ENCODE data around the gene NUDCD3. TPM values are rescaled to one million over a fixed set of nuclear protein-coding genes. Genes with fewer than 3 reads are reported as not detected.

Gene NUDCD3
- total and polyA plus RNA-seq, 2 of the 8 experiments (the other 6 are each of a cell fraction or from before 2014, with no cell fraction given) = 35.2 to 93.7 TPM

DNA sequence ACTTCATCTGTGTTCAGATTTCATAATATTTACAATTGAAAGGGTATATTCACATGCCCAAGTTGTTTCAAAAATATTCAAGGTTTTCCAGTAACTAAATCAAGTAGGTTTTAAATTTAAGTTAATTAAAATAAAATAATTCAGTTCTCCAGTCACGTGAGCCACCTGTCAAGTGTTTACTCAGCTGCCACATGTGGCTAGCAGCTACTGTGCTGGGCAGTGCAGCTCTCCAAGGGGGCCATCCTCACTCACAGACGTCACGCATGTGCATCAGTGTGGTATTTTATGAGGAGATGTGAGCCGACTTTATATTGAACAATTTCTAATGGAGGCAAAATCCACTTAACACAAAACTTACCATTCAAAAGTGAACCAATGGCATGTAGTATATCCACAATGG, 95.4 kb downstream of the NUDCD3 start:
- Histone ChIP-seq H3K79me2 (ENCODE audit: control insufficient read depth in 1 of 2, insufficient read depth in 2 of 2, low read length in 2 of 2) (no peaks in the 10 kb centered on the region), H3K56ac (replicated peaks; ENCODE audit: insufficient read length, low read depth, low read length) (no peak overlapping the region), H3K4me2 (ENCODE audit: insufficient read depth in 1 of 2, low read depth in 2 of 2, low read length in 2 of 2) (no peak overlapping the region), H3K4me1 (replicated peaks in 1 of 4; ENCODE audit: control insufficient read depth in 3 of 4, insufficient read depth in 4 of 4, low read length in 3 of 4) (no peaks in the 10 kb centered on the region; a peak in 2 of 7 replicates), H3K9ac (replicated peaks in 1 of 4; ENCODE audit: extremely low read depth in 1 of 4, low read depth in 3 of 4, low read length in 3 of 4) (no peak overlapping the region), H3K4ac (replicated peaks; ENCODE audit: insufficient read length, low read depth, low read length) (no peak overlapping the region), H3K18ac (ENCODE audit: extremely low read depth, low read length) (no peak overlapping the region), H4K8ac (ENCODE audit: extremely low read depth, insufficient read depth, low read length) (no peak overlapping the region), H2AFZ (ENCODE audit: low read length) (no peak overlapping the region), H3K23ac (ENCODE audit: insufficient read length) (no peak overlapping the region), H3K27ac (ENCODE audit: low read depth, low read length) (no peak overlapping the region), H3K23me2 (ENCODE audit: low read depth, low read length) (no peaks in the 10 kb centered on the region), H3K4me3 (ENCODE audit: extremely low read depth in 1 of 4, insufficient read depth in 2 of 4, low read depth in 3 of 4, low read length in 4 of 4) (no peak overlapping the region), H3K14ac (ENCODE audit: insufficient read length) (peak overlapping the region; percentile 43), H4K91ac (replicated peaks; ENCODE audit: insufficient read length, low read length) (no peak overlapping the region), H3K9me3 (ENCODE audit: insufficient read depth in 2 of 2, low read depth in 1 of 2, low read length in 1 of 2) (no peaks in the 10 kb centered on the region), H2BK12ac (ENCODE audit: low read depth, low read length) (no peak overlapping the region), H4K5ac (ENCODE audit: insufficient read length, low read depth, low read length) (no peak overlapping the region), H2BK120ac (replicated peaks; ENCODE audit: low read depth, low read length) (no peak overlapping the region), H2AK5ac (ENCODE audit: low read depth, low read length) (no peak overlapping the region), H3K79me1 (ENCODE audit: low read depth, low read length) (peaks cover 3% of the 10 kb centered on the region; the same call in 1 of the 2 replicates), H2BK15ac (ENCODE audit: low read length) (no peak overlapping the region), H4K20me1 (replicated peaks in 1 of 2; ENCODE audit: control insufficient read depth in 1 of 2, insufficient read depth in 2 of 2, low read length in 2 of 2) (peaks cover 0 to 11% of the 10 kb centered on the region in 2 experiments), H3K27me3 (replicated peaks in 1 of 4; ENCODE audit: control insufficient read depth in 3 of 4, extremely low read depth in 1 of 4, insufficient read depth in 3 of 4, low read length in 3 of 4) (no peaks in the 10 kb centered on the region), H2BK20ac (ENCODE audit: low read length) (no peak overlapping the region), H2BK5ac (ENCODE audit: low read depth, low read length) (no peak overlapping the region), H3K36me3 (ENCODE audit: control insufficient read depth in 2 of 4, insufficient read depth in 4 of 4, low read length in 3 of 4) (peaks cover 0 to 9% (median 3%) of the 10 kb centered on the region in 4 experiments; a peak in 4 of 8 replicates)
- CTCF ChIA-PET (ENCODE audit: partially characterized antibody) = no interaction called here
- WGBS, 2 experiments (ENCODE audit: extremely low coverage in 1 of 2, insufficient coverage in 1 of 2, insufficient read length in 1 of 2, insufficient replicate concordance in 2 of 2, low coverage in 1 of 2, low lambda C conversion rate in 2 of 2, missing lambda C conversion rate in 1 of 2) = 93% methylated on average over 4 of the region's 4 CpGs; no CpG with 5 or more reads in 1 of the 2 experiments
- POLR2A ChIA-PET (ENCODE audit: partially characterized antibody) = no interaction called here
- TF ChIP-seq CBX5 (IDR thresholded peaks at IDR 0.05; ENCODE audit: low read depth, low read length) = no peak
- TF ChIP-seq CTBP2 (IDR thresholded peaks at IDR 0.05; ENCODE audit: borderline replicate concordance, insufficient read depth, insufficient read length, low read length) = no peak
- no peak for TF ChIP-seq HDAC6 (IDR thresholded peaks at IDR 0.05; ENCODE audit: low read depth, low read length)
- TF ChIP-seq EP300 (IDR thresholded peaks at IDR 0.05; ENCODE audit: borderline replicate concordance in 1 of 2, low read depth in 2 of 2, low read length in 2 of 2) = no peak
- no peak for TF ChIP-seq SP1 (IDR thresholded peaks at IDR 0.05; ENCODE audit: low read depth, low read length)
- TF ChIP-seq JUND (IDR thresholded peaks at IDR 0.05; ENCODE audit: low read length) = no peak
- no peak for TF ChIP-seq SAP30 (IDR thresholded peaks at IDR 0.05; ENCODE audit: insufficient read depth, insufficient replicate concordance, low read length)
- TF ChIP-seq BACH1 (IDR thresholded peaks at IDR 0.05; ENCODE audit: low read length) = no peak
- TF ChIP-seq KDM5A (IDR thresholded peaks at IDR 0.05; ENCODE audit: low read length) = no peak
- no peak for TF ChIP-seq RFX5 (IDR thresholded peaks at IDR 0.05; ENCODE audit: borderline replicate concordance, low read depth, low read length)
- TF ChIP-seq POU5F1 (IDR thresholded peaks at IDR 0.05; ENCODE audit: low read depth, low read length) = no peak
- no peak for TF ChIP-seq GABPA (IDR thresholded peaks at IDR 0.05; ENCODE audit: borderline replicate concordance, insufficient read depth, low read length)
- no peak for TF ChIP-seq BCL11A (IDR thresholded peaks at IDR 0.05; ENCODE audit: low read depth in 2 of 2, low read length in 2 of 2)
- no peak for TF ChIP-seq GTF2F1 (IDR thresholded peaks at IDR 0.05; ENCODE audit: borderline replicate concordance, low read depth, low read length)
- FAIRE-seq (no peak), DNase-seq (ENCODE audit: low read depth in 1 of 2, low spot score in 2 of 2) (no peak)

Data from H1 (cell line).